ENCODE data around the gene PPP4R3A.

DNA sequence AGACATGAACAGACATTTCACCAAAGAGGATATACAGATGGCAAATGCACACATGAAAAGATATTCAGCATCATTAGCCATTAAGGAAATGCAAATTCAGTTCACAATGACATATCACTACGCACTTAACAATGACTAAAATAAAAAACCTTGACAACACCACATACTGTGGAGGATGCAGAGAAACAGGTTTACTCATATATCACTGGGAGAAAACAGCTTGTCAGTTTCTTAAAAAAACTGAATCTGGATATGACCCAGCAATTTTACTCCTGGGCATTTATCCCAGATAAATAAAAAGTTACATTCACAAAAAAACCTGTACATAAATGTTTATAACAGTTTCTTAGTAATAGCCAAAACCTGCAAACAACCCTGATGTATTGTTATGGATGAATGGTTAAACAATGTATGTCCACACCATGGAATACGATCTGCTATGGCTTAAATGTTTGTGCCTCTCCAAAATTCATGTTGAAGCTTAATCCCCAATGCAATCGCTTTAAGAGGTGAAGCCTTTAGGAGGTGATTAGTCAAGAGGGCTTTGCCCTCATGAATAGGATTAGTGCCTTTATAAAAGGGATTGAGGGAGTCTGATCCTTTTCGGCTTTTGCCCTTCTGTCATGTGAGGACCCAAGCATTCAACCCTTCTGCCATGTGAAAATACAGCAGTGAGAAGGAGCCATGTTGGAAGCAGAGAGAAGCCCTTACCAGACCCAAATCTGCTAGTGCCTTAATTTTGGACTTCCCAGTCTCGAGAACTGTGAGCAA lies 36.0 kb upstream of the PPP4R3A start:
- TF ChIP-seq, protein P1, sequence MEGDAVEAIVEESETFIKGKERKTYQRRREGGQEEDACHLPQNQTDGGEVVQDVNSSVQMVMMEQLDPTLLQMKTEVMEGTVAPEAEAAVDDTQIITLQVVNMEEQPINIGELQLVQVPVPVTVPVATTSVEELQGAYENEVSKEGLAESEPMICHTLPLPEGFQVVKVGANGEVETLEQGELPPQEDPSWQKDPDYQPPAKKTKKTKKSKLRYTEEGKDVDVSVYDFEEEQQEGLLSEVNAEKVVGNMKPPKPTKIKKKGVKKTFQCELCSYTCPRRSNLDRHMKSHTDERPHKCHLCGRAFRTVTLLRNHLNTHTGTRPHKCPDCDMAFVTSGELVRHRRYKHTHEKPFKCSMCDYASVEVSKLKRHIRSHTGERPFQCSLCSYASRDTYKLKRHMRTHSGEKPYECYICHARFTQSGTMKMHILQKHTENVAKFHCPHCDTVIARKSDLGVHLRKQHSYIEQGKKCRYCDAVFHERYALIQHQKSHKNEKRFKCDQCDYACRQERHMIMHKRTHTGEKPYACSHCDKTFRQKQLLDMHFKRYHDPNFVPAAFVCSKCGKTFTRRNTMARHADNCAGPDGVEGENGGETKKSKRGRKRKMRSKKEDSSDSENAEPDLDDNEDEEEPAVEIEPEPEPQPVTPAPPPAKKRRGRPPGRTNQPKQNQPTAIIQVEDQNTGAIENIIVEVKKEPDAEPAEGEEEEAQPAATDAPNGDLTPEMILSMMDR (IDR thresholded peaks at IDR 0.05) = no peak
- TF ChIP-seq ZFX (IDR thresholded peaks at IDR 0.05; ENCODE audit: borderline replicate concordance) = no peak

All from 22Rv1 (cell line).